Suprapubic skin (tissue), 4 donors: ENCODE results near the gene KIAA1755. TPM values are rescaled to one million over a fixed set of nuclear protein-coding genes. Genes with fewer than 3 reads are reported as not detected.

Source experiments
- DNase-seq, 2 donors: peaks; one replicate each; pipeline ENCODE4 v3.0.0-alpha.2; 2019; ENCODE audit warnings: low spot score in 2 of 2
- H3K27ac ChIP-seq: fragments of 200-600 bp; sonication (generic); one replicate; pipeline ENCODE4 v1.5.1; 2019
- H3K27me3 ChIP-seq: fragments of 200-600 bp; sonication (generic); one replicate; pipeline ENCODE4 v1.5.1; 2019
- H3K36me3 ChIP-seq: fragments of 200-600 bp; sonication (generic); one replicate; pipeline ENCODE4 v1.5.1; 2019
- H3K4me1 ChIP-seq: fragments of 200-600 bp; sonication (generic); one replicate; pipeline ENCODE4 v1.5.1; 2019
- H3K4me3 ChIP-seq: fragments of 200-600 bp; sonication (generic); one replicate; pipeline ENCODE4 v1.5.1; 2019; ENCODE audit warnings: mild to moderate bottlenecking
- H3K9me3 ChIP-seq: fragments of 200-600 bp; sonication (generic); one replicate; pipeline ENCODE4 v1.5.1; 2019
- EP300 ChIP-seq: sonication (generic); formaldehyde crosslinking; IDR thresholded peaks from one replicate; pipeline ENCODE4 v1.6.1; 2017; ENCODE audit warnings: antibody characterized with exemption
- POLR2A ChIP-seq, 2 donors: fragments of 450-650 bp; IDR thresholded peaks; one replicate each; pipeline ENCODE4 v1.6.1; 2017; ENCODE audit warnings: antibody characterized with exemption in 2 of 2, mild to moderate bottlenecking in 2 of 2, moderate library complexity in 2 of 2
- POLR2AphosphoS5 ChIP-seq, 3 donors: sonication (generic); formaldehyde crosslinking; IDR thresholded peaks; one replicate each; pipeline ENCODE4 v1.6.1; 2017; ENCODE audit warnings: antibody characterized with exemption in 3 of 3
- WGBS: methylation state at CpG from one replicate; pipeline ENCODE4 v1.1.5; 2018; 5-methylcytosine and 5-hydroxymethylcytosine counted together
- total RNA-seq, 4 donors: library from RNA; depleted of rRNA; stranded (reverse); fragments of >200 nt; gene quantifications; one replicate each; pipeline ENCODE4 v1.1.0, GENCODE V29; 2016
- TF ChIP-seq, protein P1 (sequence below), 2 donors: fragments of 200-600 bp in 1 of 2; fragments of 450-650 bp in 1 of 2; sonication (generic) in 1 of 2; IDR thresholded peaks; one replicate each; pipeline ENCODE4 v1.5.1; 2016 to 2019; ENCODE audit warnings: antibody characterized with exemption in 2 of 2, mild to moderate bottlenecking in 1 of 2, moderate library complexity in 1 of 2

Gene KIAA1755
- total RNA-seq, 4 donors from 2014 or later, result 1.2 to 3.3 (median 2.0) TPM; not detected in 1

DNA sequence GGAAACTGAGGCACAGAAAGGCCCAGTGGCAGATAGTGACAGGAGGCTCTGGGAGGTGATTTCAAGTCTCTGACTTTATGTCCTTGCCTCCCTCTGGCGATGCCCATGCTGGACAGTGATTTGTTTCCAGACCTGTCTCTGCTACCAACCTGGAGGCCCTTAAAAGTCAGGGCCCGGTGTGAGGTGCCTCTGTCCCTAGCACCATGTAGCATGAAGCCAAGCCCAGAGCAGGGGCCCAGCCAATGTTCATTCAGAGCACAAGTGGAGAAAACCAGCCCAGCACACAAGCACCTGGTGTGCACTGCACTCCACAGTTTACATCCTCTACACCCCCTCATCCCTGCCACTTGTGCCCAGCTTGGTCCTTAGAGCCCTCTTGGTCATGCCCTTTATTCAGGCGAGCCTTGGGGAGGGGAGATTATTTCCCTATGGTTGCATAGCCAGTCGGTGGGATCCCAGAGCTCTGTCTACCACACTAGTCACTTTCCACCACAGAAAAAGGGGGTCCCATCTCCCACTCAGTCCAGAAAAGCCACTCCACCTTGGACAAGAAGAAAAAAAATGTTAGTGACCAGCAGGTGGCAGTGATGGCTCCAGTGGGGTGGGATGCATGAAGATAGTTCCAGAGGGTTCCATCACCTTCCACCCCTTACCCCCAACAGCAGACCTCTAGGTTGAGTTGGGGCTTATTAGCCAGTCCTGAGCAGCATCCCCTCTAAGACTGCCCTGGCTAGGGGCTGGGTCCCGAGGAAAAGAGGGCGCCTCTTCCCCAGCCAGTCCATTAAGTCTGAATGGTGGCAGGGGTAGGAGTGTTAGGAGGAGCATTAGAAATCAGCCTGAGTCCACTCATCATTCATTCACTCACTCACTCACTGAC is 30.9 kb downstream of the KIAA1755 start:
- Histone ChIP-seq H3K27me3 (no peaks in the 10 kb centered on the region), H3K4me3 (no peak overlapping the region), H3K27ac (no peak overlapping the region), H3K4me1 (peaks cover 10% of the 10 kb centered on the region), H3K9me3 (no peaks in the 10 kb centered on the region), H3K36me3 (no peaks in the 10 kb centered on the region)
- TF ChIP-seq POLR2A (IDR thresholded peaks at IDR 0.05), result no peak
- TF ChIP-seq, protein P1, sequence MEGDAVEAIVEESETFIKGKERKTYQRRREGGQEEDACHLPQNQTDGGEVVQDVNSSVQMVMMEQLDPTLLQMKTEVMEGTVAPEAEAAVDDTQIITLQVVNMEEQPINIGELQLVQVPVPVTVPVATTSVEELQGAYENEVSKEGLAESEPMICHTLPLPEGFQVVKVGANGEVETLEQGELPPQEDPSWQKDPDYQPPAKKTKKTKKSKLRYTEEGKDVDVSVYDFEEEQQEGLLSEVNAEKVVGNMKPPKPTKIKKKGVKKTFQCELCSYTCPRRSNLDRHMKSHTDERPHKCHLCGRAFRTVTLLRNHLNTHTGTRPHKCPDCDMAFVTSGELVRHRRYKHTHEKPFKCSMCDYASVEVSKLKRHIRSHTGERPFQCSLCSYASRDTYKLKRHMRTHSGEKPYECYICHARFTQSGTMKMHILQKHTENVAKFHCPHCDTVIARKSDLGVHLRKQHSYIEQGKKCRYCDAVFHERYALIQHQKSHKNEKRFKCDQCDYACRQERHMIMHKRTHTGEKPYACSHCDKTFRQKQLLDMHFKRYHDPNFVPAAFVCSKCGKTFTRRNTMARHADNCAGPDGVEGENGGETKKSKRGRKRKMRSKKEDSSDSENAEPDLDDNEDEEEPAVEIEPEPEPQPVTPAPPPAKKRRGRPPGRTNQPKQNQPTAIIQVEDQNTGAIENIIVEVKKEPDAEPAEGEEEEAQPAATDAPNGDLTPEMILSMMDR (IDR thresholded peaks at IDR 0.05), result peak in 1 of 2 donors; percentile 29
- no peak for TF ChIP-seq EP300
- no peak for DNase-seq
- 80% methylated on average over 6 of the region's 6 CpGs for WGBS

DNA sequence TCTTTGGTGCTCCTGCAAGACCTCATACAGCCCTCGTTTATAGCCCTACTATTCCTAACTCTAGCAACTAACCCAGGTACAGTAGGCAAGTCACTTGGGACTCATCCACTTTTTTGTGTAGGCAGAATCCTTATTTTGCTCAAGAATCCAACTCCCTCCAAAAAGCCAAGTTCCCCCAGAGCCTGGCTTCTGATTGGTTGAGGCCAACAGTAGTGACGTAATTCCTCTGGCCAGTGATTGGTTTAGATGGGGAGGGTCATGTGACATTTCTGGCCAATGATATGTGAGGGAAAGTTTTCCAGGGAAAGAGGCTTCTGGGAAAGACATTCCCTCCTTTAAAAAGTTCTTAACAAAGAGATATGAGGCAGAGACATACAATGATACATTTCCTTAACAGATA is 32.1 kb downstream of the KIAA1755 start:
- WGBS, result 61% methylated on average over 2 of the region's 2 CpGs

DNA sequence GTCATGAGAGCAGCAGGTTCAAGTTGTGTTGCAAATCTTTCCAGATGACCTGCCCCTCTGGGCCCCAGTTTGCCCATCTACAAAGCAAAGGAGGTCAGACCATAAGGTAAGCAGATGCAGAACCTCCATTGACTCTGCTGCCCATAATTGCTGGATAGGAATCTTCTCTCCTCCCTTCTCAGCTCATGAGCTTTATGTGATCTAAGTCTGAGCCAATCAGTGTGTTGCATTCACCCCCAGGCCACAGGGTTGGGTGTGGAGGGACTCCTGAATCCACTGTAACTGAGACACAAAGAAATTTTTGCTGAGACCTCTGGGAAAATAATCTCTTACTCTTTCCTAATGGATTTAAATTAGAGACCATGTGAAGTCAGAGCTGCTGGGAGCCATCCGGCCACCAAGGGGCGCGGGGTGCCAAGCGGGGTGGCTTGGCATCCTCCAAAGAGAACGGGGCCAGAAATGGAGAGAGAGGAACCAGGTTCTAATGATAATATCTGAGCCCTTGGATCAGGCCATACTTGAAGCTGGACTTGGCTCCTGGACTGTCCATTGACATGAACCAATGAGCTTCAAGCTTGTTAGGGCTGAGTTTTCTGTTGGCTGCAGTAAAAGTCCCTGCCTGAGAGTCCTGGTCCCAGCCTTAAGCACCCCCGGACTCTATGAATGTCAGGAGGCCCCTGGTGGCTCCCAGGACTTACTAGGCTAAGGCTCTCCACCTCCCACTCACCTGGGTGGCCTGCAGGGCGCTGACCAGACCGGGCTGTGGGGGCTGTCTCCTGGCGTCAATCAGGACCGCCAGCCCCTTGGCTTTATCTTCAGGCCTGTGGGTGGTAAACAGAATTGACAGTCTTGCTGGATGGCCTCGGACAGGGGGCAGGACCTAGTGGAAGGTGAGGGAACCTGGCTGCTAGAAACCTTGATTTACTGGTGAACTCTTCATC is 32.8 kb downstream of the KIAA1755 start:
- 92% methylated on average over 11 of the region's 11 CpGs for WGBS
- TF ChIP-seq, protein P1 (IDR thresholded peaks at IDR 0.05), result no peak
- no peak for TF ChIP-seq EP300
- no peak for TF ChIP-seq POLR2A (IDR thresholded peaks at IDR 0.05)
- no peak for TF ChIP-seq POLR2AphosphoS5 (IDR thresholded peaks at IDR 0.05)
- Histone ChIP-seq H3K9me3 (no peaks in the 10 kb centered on the region), H3K4me1 (peaks cover 10% of the 10 kb centered on the region), H3K27ac (no peak overlapping the region), H3K4me3 (no peak overlapping the region), H3K36me3 (no peaks in the 10 kb centered on the region), H3K27me3 (no peaks in the 10 kb centered on the region)
- peak in 1 of 2 donors; percentile 45 for DNase-seq

More for the DNA sequence above, 32.1 kb downstream of the KIAA1755 start:
- Histone ChIP-seq H3K36me3 (no peaks in the 10 kb centered on the region), H3K4me3 (no peak overlapping the region), H3K4me1 (peaks cover 10% of the 10 kb centered on the region), H3K9me3 (no peaks in the 10 kb centered on the region), H3K27ac (no peak overlapping the region), H3K27me3 (no peaks in the 10 kb centered on the region)
- DNase-seq, result no peak
- TF ChIP-seq EP300 (no peak), POLR2A (IDR thresholded peaks at IDR 0.05) (no peak), POLR2AphosphoS5 (IDR thresholded peaks at IDR 0.05) (no peak)
- TF ChIP-seq, protein P1 (IDR thresholded peaks at IDR 0.05), result no peak

DNA sequence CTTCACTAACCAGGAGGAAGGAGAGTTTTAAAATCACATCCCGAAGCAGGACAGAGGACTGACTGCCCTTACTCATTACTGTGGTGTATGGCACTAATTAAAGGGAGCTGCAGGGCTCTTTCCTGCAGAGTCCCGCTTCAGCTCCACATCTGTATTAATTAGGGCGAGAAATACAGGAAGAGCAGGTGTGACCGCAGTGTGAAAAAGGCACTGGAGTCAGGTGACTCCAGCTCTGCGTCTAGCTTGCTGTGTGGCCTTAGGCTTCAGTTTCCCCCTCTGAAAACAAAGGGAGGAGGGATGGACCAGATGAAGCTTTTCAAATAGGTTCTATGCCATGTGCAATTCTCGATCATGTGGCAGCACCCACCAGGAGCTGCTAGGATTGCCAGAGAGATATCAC is 34.0 kb downstream of the KIAA1755 start:
- Histone ChIP-seq H3K36me3 (no peaks in the 10 kb centered on the region), H3K4me1 (peaks cover 6% of the 10 kb centered on the region), H3K27me3 (no peaks in the 10 kb centered on the region), H3K9me3 (no peaks in the 10 kb centered on the region), H3K27ac (no peak overlapping the region), H3K4me3 (no peak overlapping the region)
- DNase-seq, result peak in 1 of 2 donors; percentile 36
- 53% methylated on average over 6 of the region's 6 CpGs for whole genome bisulfite sequencing
- TF ChIP-seq POLR2A (IDR thresholded peaks at IDR 0.05) (no peak), EP300 (no peak), POLR2AphosphoS5 (IDR thresholded peaks at IDR 0.05) (no peak)
- TF ChIP-seq, protein P1 (IDR thresholded peaks at IDR 0.05), result no peak

DNA sequence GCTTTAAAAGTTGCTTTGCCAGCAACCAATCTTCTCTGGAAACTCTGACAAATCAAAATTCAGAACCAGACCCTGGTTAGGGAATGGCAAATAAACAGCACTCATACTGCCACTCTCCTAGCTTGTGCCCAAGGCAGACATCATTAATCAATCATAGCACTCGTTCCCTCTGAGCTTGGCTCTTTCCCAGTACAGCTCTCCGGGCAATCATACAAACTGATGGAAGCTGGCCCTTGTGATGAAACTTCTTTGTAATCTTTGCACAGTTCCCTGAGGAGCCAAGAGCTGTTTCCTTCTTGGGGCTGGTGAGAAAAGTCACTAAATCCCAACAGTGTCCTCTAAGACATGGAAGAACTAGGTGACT is 34.7 kb downstream of the KIAA1755 start:
- H3K9me3 ChIP-seq, result no peaks in the 10 kb centered on the region
- TF ChIP-seq POLR2A (IDR thresholded peaks at IDR 0.05) (no peak), POLR2AphosphoS5 (IDR thresholded peaks at IDR 0.05) (no peak), EP300 (no peak)
- TF ChIP-seq, protein P1 (IDR thresholded peaks at IDR 0.05), result no peak
- no peak overlapping the region for H3K4me3 ChIP-seq
- no peak overlapping the region for H3K27ac ChIP-seq
- 21% methylated on average over 2 of the region's 2 CpGs for WGBS
- peak in 1 of 2 donors; percentile 4 for DNase-seq
- H3K4me1 ChIP-seq, result peaks cover 10% of the 10 kb centered on the region
- no peaks in the 10 kb centered on the region for H3K27me3 ChIP-seq
- no peaks in the 10 kb centered on the region for H3K36me3 ChIP-seq
